GM19193 (cell line): ENCODE results near the gene ZBTB16.

ENCODE experiments used
- POLR2A ChIP-seq: IDR thresholded peaks from 4 replicates; pipeline ENCODE4 v1.6.1; 2011; ENCODE audit not compliant: insufficient read depth, insufficient read length; ENCODE audit errors: extremely low read depth

The ZBTB16 gene

DNA sequence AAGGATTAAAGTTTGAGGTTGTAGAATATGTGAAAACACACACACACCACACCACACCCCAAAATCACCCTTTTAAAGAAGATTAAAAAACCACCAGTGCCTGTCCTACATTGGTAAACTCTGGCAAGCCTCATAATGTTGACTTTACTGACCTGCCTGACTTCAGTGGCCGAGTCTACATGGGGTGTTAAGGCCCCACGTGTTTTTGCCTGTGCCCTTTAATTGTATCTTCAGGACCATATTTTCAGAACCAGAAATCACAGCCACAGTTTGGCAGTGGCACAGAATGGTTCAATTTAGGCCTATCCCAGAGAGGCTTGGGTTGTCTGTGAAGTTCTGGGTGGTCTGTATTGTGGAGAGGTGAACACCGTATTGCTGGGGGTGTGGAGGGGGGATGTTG is 33.4 kb downstream of the ZBTB16 start:
- TF ChIP-seq POLR2A: no peak

DNA sequence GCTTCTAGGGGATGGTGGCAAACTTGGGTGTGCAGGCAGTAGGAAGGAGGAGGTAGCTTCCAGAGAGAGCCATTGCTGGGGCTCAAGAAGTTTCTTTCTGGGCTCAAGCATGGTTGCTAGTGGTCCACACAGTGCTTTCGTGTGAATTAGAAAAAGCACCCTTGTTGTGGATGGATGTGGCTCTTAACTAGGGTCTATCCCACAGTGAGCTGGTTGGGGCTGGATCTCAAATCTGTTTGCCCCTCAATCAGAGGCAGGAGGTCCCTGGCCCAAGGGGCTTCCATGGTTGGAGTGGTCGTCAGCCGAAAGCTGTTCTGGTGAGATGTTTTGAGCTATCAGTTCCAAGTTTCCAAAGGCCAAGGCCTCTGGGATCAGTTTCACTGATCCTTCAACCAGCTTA is 35.0 kb downstream of the ZBTB16 start:
- no peak for TF ChIP-seq POLR2A

DNA sequence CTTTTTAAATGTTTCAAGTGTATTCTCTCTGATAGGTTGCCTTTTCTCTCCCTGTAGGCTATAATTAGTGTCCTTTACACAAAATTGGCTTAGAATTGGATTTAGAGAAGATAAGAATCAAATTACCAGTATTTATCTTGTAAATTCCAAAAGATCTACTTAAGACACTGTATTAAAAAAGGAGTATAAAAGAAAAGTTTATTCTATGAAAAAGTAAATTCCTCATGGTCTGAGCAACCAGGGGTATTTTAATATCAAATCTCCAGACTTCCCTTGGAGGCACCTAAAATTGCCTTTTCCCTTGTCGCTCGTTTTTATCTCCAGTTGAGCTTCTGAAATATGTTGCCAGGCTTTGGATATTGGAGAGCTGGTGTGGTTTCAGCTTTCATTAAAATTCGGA is 36.4 kb downstream of the ZBTB16 start:
- TF ChIP-seq POLR2A: no peak

DNA sequence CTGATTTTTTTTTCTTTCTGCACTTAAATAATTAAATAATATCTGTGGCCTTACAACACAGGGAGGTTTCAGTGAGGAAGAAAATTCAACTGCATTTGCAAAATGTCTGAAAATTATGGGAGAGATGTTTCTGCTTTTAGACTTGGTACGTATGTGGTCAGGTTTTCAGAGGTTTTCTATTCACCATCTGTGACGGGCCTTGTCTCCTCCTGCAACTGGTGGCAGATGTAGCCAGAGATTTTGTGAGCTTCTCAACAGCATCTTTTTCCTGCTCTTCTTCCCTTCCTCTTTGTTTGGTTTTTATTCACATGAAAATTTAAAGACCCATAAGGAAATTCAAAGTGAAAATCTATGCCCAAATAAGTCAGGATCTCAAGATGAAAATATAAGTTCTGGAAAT is 38.3 kb downstream of the ZBTB16 start:
- no peak for TF ChIP-seq POLR2A

DNA sequence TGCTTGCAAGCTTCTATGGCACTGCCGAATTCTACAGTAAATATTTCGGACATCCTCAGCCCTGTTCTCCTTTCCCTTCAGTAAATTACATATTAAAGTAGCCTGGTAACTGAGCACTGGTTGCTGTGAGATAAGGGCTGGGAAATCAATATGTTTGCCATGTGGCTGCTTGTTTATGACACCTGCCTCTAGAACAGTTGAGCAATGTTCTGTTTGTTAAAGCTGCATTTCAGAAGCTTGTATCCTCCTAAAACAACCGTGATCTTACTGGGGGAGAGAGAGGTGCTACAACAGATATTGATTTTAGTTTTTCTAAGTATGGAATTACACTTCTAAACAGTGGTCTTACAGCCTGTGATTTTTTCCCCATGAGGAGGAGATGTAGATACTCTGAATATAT is 39.4 kb downstream of the ZBTB16 start:
- TF ChIP-seq POLR2A: no peak

DNA sequence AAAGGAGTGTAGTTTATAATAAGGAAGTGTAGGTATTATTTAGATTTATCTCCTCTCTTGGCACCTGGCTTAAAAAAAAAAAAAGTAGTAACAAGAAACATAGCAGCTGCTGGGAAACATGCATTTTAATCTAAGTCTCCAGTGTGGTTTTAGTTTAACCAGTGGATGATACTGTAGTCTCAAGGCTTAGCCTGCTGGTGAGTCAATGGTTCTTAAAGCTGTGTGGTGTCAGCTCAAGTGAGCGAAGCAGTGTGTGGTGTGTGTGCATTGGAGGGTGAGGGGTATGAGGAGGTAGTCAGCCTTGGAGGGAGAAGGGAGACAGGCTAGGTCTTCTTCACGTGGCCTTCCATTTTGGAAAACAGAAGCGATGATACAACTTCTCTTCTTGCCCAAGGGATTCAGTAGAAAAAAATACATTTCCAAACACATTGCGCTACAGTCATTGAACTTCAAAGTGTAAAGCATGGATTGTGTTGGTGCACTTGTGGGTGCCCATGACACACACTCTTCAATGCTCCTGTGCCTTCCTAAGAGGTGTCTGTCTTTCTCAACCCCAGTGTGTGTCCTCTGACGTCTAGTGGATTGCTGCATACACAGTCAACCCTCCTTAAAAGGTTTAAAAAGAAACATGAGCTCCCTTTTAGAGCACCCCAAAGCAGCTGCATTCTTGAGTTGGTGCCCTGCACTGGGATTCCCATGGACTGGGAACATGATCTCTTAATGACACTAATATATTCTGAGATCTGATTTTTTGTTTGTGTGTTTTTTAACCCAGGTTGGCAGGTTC is 40.1 kb downstream of the ZBTB16 start:
- TF ChIP-seq POLR2A: no peak

DNA sequence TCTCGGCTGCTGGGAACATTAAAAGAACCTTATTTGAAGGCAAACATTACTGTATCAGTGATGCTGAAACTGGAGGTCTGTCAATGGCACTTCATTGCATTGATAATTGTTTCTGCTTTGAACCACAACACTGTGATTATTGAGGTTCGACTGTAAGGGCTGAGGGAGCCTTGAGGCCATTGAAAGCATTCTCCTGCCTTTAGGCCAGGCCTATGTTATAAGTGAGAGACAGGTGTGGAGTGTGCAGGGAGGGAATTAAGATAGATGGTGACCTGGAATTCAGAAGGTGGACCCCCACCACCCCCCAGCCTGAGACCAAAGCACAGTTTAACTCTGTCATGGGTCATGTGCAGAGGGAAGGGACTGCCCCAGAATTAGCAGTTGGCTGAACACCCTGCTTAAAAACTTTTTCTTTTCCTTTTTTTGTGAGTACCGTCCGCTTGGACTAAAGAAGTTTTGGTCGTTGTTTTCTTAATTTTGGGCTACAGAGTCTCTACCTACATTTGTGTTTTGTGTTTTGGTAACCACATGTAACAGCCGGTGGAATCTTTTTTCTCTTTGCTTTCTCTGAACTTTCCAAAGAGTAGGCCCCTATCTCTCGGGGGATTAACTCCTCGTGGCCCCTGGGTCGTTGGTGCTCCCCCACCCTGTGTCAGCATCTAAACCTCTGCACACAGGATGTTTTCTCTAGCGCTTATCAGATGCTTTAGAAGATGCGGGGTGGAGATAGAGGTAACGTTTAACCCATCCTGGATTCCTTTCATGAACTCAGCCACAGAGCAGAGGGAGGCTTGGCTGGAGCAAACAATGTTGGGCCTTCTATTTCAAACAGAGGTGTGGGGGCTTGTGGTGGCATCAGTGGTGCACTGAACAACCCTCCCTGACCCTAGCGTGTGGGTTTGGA is 43.7 kb downstream of the ZBTB16 start:
- no peak for TF ChIP-seq POLR2A

DNA sequence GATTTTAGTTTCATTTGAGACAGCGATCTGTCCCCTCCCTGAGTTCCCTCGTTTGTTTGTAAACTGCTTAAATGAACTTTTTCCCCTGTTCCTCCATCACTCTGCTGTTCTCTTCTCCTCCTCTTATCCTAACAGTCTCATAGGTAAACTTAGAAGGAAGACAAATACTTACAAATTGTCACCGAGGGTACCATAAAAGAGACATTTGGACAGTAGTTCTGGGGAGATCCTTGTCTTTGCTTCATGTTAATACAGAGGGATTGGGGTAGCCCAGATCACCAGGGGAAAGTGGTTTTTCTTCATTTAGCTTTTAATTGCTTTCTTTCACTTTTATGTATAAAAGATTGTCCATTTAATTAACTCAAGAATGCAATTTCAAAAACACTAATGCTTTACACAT is 46.1 kb downstream of the ZBTB16 start:
- TF ChIP-seq POLR2A: no peak

DNA sequence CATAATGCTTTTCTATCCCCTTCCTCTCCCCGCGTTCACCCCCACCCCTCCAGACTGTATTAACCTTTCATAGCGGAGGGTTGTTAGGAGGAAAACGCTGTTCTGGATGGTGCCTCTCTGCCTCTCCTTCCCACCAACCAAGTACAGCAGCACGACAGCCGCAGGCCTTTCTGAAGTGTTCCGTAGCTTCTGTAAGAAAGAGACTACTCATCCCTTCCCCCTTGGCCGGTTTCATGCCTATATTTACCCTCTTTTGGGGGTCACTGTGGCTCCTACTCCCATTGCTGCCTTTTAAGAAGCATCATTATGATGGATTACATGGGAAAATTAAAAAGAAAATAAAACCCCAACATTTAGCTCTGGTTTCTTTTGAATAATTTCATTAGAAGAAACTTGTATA is 46.5 kb downstream of the ZBTB16 start:
- no peak for TF ChIP-seq POLR2A

DNA sequence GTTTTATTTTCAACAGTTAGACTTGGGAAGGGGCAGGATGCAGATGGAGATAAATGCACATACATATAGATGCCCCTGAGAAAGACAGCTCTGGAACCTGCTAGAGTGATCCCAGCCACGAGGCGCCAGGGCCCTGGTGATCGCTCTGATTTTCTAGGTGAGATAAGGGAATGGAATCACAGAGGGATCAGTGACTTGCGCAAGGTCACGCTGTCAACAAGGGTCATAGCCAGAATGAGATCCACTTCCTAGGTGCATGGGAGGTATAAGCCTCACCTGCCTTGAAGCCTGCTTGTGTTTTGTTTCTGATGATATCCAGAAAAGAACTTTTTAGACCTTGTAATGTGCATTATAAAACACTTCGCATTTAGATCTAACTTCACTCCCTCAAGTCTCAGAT is 47.5 kb downstream of the ZBTB16 start:
- TF ChIP-seq POLR2A: no peak

DNA sequence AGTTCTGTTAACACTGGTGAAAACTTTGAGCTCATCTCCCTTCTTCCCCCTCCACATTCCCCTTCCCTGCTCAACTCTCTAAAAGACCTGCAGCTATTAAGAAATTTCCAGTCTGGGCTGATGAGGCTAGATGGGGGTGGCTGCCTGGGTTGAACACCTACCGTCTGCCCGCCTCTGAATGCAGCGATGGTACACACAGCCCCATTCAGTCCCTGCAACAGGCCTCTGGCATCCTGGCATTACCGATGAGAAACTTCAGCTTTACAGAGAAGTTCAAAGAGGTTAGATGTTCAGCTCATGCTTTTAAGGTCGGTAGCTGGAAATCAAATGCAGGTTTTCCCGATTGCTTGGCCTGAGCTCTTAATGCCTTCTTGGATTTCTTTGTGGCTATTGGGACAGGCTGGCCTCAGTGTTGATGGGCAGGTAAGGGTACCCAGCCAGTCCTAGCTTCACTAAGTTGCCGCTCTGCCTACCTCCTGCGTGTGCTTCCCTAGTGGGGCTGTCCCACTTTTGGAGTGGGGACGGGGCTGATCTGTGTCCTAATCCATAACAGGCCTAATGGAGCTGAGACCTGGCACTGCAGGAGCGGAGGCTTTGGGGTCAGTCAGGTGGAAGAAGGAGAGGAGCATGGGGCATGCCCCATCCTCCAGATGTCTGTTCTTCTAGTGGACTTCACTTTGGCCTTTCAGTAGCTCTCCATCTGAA is 49.1 kb downstream of the ZBTB16 start:
- TF ChIP-seq POLR2A: no peak

DNA sequence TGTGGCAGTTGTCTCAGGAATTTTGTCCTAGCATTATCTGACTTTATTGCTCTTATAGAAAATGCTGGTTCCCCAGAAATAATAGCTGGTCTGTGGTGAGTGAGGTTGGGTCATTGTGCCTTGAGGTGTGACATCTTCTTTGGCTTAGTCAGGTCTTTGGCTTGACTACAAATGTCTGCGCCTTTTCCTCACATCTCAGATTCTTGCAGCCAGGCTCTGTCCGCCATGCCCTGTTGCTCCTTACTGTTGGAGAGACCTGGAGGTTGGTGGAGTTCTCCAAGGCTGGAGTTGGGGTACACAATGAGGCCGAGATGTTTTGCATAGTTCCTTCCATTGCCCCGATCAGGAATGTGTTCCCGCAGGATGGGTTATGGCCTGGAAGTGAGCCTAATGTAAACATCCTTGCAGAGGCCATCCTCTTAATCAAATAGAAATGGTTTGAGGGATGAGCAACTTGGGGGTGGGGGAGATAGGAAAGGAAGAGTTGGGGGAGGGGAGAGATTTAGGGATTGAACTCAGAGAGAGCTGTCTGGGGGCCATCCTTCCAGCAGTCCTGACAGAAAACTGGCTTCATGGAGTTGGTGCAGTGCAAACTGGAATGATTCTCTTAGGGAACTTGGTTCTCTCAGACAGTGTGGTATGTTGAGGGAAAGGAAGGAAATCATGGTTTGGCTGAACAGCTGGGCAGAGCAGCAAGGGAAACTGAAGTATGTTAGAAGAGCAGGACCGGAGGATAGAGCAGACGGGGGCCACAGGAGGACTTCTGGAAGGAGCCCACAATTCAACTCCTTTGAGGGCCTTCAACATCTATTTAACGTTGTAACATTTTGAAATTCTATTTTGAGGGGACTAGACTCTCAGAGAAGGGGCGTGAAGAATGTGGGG is 49.9 kb downstream of the ZBTB16 start:
- TF ChIP-seq POLR2A: no peak

DNA sequence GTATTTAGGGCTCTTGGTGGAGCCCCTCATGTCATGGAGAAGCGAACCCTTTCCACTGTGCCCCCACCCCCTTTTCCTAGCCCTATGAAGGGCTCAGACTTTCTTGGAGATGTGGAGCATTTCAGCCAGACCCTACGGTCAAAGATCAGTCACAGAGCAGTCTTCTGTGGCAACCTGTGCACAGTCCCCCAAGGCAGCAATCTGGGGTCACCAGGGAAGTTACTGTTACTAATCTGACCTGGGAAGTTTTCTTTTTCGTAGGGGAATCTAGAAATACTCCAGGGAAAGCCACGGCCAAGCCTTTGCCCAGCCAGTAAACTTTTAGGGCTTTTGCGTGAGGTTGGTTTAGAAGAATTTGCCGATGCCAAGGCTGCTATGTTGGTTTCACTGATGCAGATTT is 50.6 kb downstream of the ZBTB16 start:
- TF ChIP-seq POLR2A: no peak
